IMR-90 (cell line): ENCODE measurements around the gene PSMB11. TPM values are rescaled to one million over a fixed set of nuclear protein-coding genes. Genes with fewer than 3 reads are reported as not detected.

Experiments
- ATAC-seq: fragments of 200-7000 bp; cut with Tn5 transposase; 2 replicates; pipeline ENCODE4 v1.9.1; 2020; ENCODE audit warnings: low read depth, mild to moderate bottlenecking, moderate library complexity
- BruUV-seq: library from RNA; stranded (reverse); fragments of 400-500 nt; replicated peaks from 2 replicates; lab custom pipeline; 2021; lab: Mats Ljungman, UMichigan
- CTCF ChIA-PET: fragments of 300-600 bp; formaldehyde crosslinking; extraction: SDS; loops from one replicate; lab custom pipeline; 2021; ENCODE audit warnings: antibody characterized with exemption; lab: Yijun Ruan, JAX
- POLR2A ChIA-PET: fragments of 300-600 bp; sonication (Branson Sonifier 250); formaldehyde crosslinking; loops from one replicate; lab custom pipeline; 2022; ENCODE audit warnings: antibody characterized with exemption; ENCODE audit not compliant: unreplicated experiment; lab: Charles Lee
- DNase-seq: peaks from one replicate; pipeline ENCODE4 v3.0.0; 2013
- H2AFZ ChIP-seq: replicated peaks from 2 replicates; pipeline ENCODE3; 2013; ENCODE audit warnings: low read length, mild to moderate bottlenecking; ENCODE audit not compliant: poor library complexity
- H2AK5ac ChIP-seq: 2 replicates; pipeline ENCODE4 v1.6.1; 2013; ENCODE audit warnings: low read depth, low read length, inconsistent platforms
- H2AK9ac ChIP-seq: replicated peaks from 2 replicates; pipeline ENCODE3; 2013; ENCODE audit warnings: mild to moderate bottlenecking, low read depth, low read length, moderate library complexity; ENCODE audit not compliant: poor library complexity
- H2BK120ac ChIP-seq: 2 replicates; pipeline ENCODE4 v1.6.1; 2013; ENCODE audit warnings: low read depth, low read length, inconsistent platforms
- H2BK15ac ChIP-seq: 3 replicates; pipeline ENCODE4 v1.6.1; 2013; ENCODE audit warnings: low read depth, low read length, inconsistent platforms
- H2BK20ac ChIP-seq: 2 replicates; pipeline ENCODE4 v1.6.1; 2013; ENCODE audit warnings: low read depth, mild to moderate bottlenecking, inconsistent platforms, low read length, moderate library complexity
- H2BK5ac ChIP-seq: 2 replicates; pipeline ENCODE4 v1.6.1; 2013; ENCODE audit warnings: mild to moderate bottlenecking, low read depth, low read length, inconsistent platforms; ENCODE audit not compliant: poor library complexity, severe bottlenecking
- H3K14ac ChIP-seq: replicated peaks from 2 replicates; pipeline ENCODE4 v1.6.1; 2013; ENCODE audit warnings: low read depth, low read length, inconsistent platforms
- H3K18ac ChIP-seq: 2 replicates; pipeline ENCODE4 v1.6.1; 2013; ENCODE audit warnings: low read depth, low read length, control low read depth
- H3K23ac ChIP-seq: 2 replicates; pipeline ENCODE4 v1.6.1; 2013; ENCODE audit warnings: low read depth, low read length, inconsistent platforms
- H3K27ac ChIP-seq: 2 replicates; pipeline ENCODE4 v1.5.1; 2013; ENCODE audit warnings: mild to moderate bottlenecking, control low read depth, low read length; ENCODE audit not compliant: insufficient read depth
- H3K27me3 ChIP-seq: 2 replicates; pipeline ENCODE4 v1.6.1; 2013; ENCODE audit warnings: low read length; ENCODE audit not compliant: control insufficient read depth, insufficient read depth
- H3K36me3 ChIP-seq: 2 replicates; pipeline ENCODE4 v1.6.1; 2013; ENCODE audit warnings: low read length, mixed read lengths; ENCODE audit not compliant: control insufficient read depth, insufficient read depth
- H3K4ac ChIP-seq: 2 replicates; pipeline ENCODE4 v1.6.1; 2013; ENCODE audit warnings: low read depth, low read length, inconsistent platforms
- H3K4me1 ChIP-seq: 2 replicates; pipeline ENCODE4 v1.6.1; 2013; ENCODE audit warnings: low read length, mixed read lengths; ENCODE audit not compliant: control insufficient read depth, insufficient read depth
- H3K4me2 ChIP-seq: 2 replicates; pipeline ENCODE4 v1.6.1; 2013; ENCODE audit warnings: low read depth, mild to moderate bottlenecking, control low read depth, low read length, moderate library complexity
- H3K4me3 ChIP-seq: 2 replicates; pipeline ENCODE4 v1.5.1; 2013; ENCODE audit warnings: low read depth, mild to moderate bottlenecking, control low read depth, low read length, moderate library complexity; ENCODE audit not compliant: insufficient read depth
- H3K56ac ChIP-seq: 2 replicates; pipeline ENCODE4 v1.6.1; 2013; ENCODE audit warnings: low read length, inconsistent platforms; ENCODE audit not compliant: insufficient read depth; ENCODE audit errors: extremely low read depth
- H3K79me1 ChIP-seq, 2 experiments: 2 replicates each; pipeline ENCODE4 v1.6.1; 2013; ENCODE audit warnings: low read length in 2 of 2, inconsistent platforms in 1 of 2, low read depth in 1 of 2
- H3K9ac ChIP-seq: 2 replicates; pipeline ENCODE4 v1.6.1; 2013; ENCODE audit warnings: low read depth, low read length, control low read depth
- H3K9me1 ChIP-seq: 2 replicates; pipeline ENCODE4 v1.6.1; 2013; ENCODE audit warnings: low read length, inconsistent platforms; ENCODE audit not compliant: insufficient read depth
- H3K9me3 ChIP-seq: 2 replicates; pipeline ENCODE4 v1.6.1; 2013; ENCODE audit warnings: low read length; ENCODE audit not compliant: control insufficient read depth, insufficient read depth
- H4K20me1 ChIP-seq: 2 replicates; pipeline ENCODE4 v1.6.1; 2013; ENCODE audit warnings: low read length, inconsistent platforms; ENCODE audit not compliant: insufficient read depth
- H4K5ac ChIP-seq: 2 replicates; pipeline ENCODE4 v1.6.1; 2013; ENCODE audit warnings: mild to moderate bottlenecking, low read depth, low read length, control low read depth
- H4K8ac ChIP-seq, 2 experiments: 2 replicates each; pipeline ENCODE4 v1.6.1; 2013; ENCODE audit warnings: low read depth in 2 of 2, low read length in 2 of 2, control low read depth in 1 of 2, inconsistent platforms in 1 of 2
- H4K91ac ChIP-seq: 2 replicates; pipeline ENCODE4 v1.6.1; 2013; ENCODE audit warnings: low read depth, low read length, inconsistent platforms; ENCODE audit not compliant: insufficient read depth
- CEBPB ChIP-seq: IDR thresholded peaks from 2 replicates; pipeline ENCODE4 v1.6.1; 2012; ENCODE audit warnings: low read depth, low read length, improper control_type of control experiment
- MAZ ChIP-seq: IDR thresholded peaks from 2 replicates; pipeline ENCODE4 v1.6.1; 2012; ENCODE audit warnings: low read depth, mild to moderate bottlenecking, low read length, improper control_type of control experiment, moderate library complexity, borderline replicate concordance
- NFE2L2 ChIP-seq: fragments of 150-350 bp; IDR thresholded peaks from 2 replicates; pipeline ENCODE4 v1.6.1; 2016; ENCODE audit warnings: low read depth, mild to moderate bottlenecking, low read length
- POLR2A ChIP-seq: IDR thresholded peaks from 2 replicates; pipeline ENCODE4 v1.6.1; 2012; ENCODE audit warnings: mild to moderate bottlenecking, low read depth, low read length
- RAD21 ChIP-seq: IDR thresholded peaks from 2 replicates; pipeline ENCODE4 v1.6.1; 2012; ENCODE audit warnings: low read length, improper control_type of control experiment
- RFX5 ChIP-seq: IDR thresholded peaks from 2 replicates; pipeline ENCODE4 v1.8.0; 2012; ENCODE audit warnings: low read depth, mild to moderate bottlenecking, low read length, moderate library complexity
- WGBS, 2 experiments: methylation state at CpG; one replicate each; pipeline versions ENCODE4 v1.1.5 to v1.1.7; 2013; ENCODE audit warnings: missing lambda C conversion rate in 2 of 2; ENCODE audit not compliant: insufficient read length in 1 of 2; ENCODE audit errors: extremely low coverage in 2 of 2; 5-methylcytosine and 5-hydroxymethylcytosine counted together
- dilution Hi-C: fragments of 300-500 bp; cut with HindIII; formaldehyde crosslinking; loops from one replicate; pipeline ENCODE4 v1.14.3; 2018; ENCODE audit warnings: low sequenced_read_pairs; ENCODE audit not compliant: unreplicated experiment
- in situ Hi-C: fragments of 300-500 bp; cut with MboI; formaldehyde crosslinking; loops from 3 replicates; pipeline ENCODE4 v1.14.3; 2019; ENCODE audit warnings: low sequenced_read_pairs, inconsistent platforms, mixed read lengths
- intact Hi-C: fragments of 100-400 bp; cut with micrococcal nuclease; formaldehyde crosslinking; loops from 2 replicates; pipeline ENCODE4 v1.10.0; 2022
- polyA plus RNA-seq, 3 experiments: library from polyadenylated mRNA; depleted of rRNA; stranded (reverse); fragments of >200 nt; gene quantifications; 2 replicates each; pipeline ENCODE4 v1.2.3, GENCODE V29; 2012; ENCODE audit warnings: low replicate concordance in 1 of 3
- total RNA-seq: library from RNA; depleted of rRNA; stranded (reverse); fragments of >200 nt; gene quantifications from 2 replicates; pipeline ENCODE4 v1.2.3, GENCODE V29; 2012
- TF ChIP-seq, protein P1 (sequence below): fragments of 150-350 bp; IDR thresholded peaks from 2 replicates; pipeline ENCODE4 v1.6.1; 2017; ENCODE audit warnings: mild to moderate bottlenecking, antibody characterized with exemption, low read length, low read depth
- TF ChIP-seq, protein P2 (sequence below): fragments of 150-350 bp; IDR thresholded peaks from 2 replicates; pipeline ENCODE4 v1.6.1; 2016; ENCODE audit warnings: low read depth, mild to moderate bottlenecking, low read length, moderate library complexity, borderline replicate concordance

PSMB11 gene
- total and polyA plus RNA-seq, 2 of the 4 experiments (the other 2 are of a cell fraction) = not detected

- Histone ChIP-seq H3K14ac (no peak overlapping the region), H4K8ac (no peak overlapping the region), H3K4me2 (no peak overlapping the region), H2BK20ac (no peak overlapping the region), H3K4ac (no peak overlapping the region), H4K91ac (no peak overlapping the region), H3K4me3 (no peak overlapping the region), H3K36me3 (peaks cover 4% of the 10 kb centered on the region; the same call in 1 of the 2 replicates), H2AK5ac (no peak overlapping the region), H2BK120ac (no peak overlapping the region), H3K18ac (no peak overlapping the region), H3K9me1 (no peaks in the 10 kb centered on the region), H3K56ac (no peak overlapping the region), H2AFZ (no peak overlapping the region), H4K5ac (no peak overlapping the region), H3K27ac (no peak overlapping the region), H4K20me1 (peaks cover 8% of the 10 kb centered on the region), H3K27me3 (no peaks in the 10 kb centered on the region), H3K9ac (no peak overlapping the region), H3K9me3 (no peaks in the 10 kb centered on the region), H2BK5ac (no peak overlapping the region), H3K79me1 (peaks cover 0 to 19% of the 10 kb centered on the region in 2 experiments; a peak in 2 of 4 replicates), H2BK15ac (no peak overlapping the region), H3K4me1 (peaks cover 11% of the 10 kb centered on the region; the same call in 1 of the 2 replicates), H2AK9ac (no peak overlapping the region), H3K23ac (no peak overlapping the region)
- CTCF ChIA-PET = interaction anchor here (1.5 to 1.6 kb wide), 2 partner anchors 60 to 67 kb away, joined by 3 to 4 read pairs; no protein-coding TSS in a partner anchor
- WGBS, 2 experiments = 95% methylated on average over 4 of the region's 10 CpGs; no CpG with 5 or more reads in 1 of the 2 experiments
- in situ Hi-C loops = loop anchor here (5.0 kb wide), 1 partner anchor 61 kb away; no protein-coding TSS in a partner anchor
- intact Hi-C loops = no loop called here
- DNase-seq = no peak
- POLR2A ChIA-PET = no interaction called here
- no peak for ATAC-seq
- no TSS peak for BruUV-seq
- TF ChIP-seq RAD21 (no peak), NFE2L2 (no peak), CEBPB (no peak), POLR2A (no peak), MAZ (no peak), RFX5 (no peak)
- TF ChIP-seq, protein P1, sequence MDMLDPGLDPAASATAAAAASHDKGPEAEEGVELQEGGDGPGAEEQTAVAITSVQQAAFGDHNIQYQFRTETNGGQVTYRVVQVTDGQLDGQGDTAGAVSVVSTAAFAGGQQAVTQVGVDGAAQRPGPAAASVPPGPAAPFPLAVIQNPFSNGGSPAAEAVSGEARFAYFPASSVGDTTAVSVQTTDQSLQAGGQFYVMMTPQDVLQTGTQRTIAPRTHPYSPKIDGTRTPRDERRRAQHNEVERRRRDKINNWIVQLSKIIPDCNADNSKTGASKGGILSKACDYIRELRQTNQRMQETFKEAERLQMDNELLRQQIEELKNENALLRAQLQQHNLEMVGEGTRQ = no peak
- TF ChIP-seq, protein P2, sequence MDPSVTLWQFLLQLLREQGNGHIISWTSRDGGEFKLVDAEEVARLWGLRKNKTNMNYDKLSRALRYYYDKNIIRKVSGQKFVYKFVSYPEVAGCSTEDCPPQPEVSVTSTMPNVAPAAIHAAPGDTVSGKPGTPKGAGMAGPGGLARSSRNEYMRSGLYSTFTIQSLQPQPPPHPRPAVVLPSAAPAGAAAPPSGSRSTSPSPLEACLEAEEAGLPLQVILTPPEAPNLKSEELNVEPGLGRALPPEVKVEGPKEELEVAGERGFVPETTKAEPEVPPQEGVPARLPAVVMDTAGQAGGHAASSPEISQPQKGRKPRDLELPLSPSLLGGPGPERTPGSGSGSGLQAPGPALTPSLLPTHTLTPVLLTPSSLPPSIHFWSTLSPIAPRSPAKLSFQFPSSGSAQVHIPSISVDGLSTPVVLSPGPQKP = no peak
- dilution Hi-C loops = no loop called here
These were observed 11.4 kb downstream of the PSMB11 start for GRCh38 chr14:23053426-23053825.
